ENCODE measurements around the gene FLCN.

DNA sequence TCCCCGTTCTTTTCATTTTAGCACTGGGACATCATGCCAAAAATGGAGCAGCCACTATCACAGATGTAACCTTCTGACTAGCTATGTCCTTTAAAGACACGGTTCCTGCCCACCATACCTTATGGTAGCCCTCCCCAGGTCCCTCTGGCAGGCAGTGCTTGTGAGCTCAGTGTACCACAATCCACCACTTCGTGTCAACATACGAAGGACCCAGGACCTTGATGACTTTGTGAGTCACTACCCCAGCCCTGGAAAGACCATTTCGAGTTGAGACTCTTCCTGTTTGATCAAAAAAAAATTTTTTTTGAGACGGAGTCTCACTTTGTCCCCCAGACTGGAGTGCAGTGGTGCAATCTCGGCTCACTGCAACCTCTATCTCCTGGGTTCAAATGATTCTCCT, 21.0 kb upstream of the FLCN start:
- TF ChIP-seq POLR2A (IDR thresholded peaks at IDR 0.05): no peak
- no peak for TF ChIP-seq CTCF (IDR thresholded peaks at IDR 0.05)

Data from testis (tissue), 2 donors.